NCI-H774 (cell line): ENCODE results near the gene COL12A1.
A peak's percentile ranks its signal among the peaks of the same experiment; 100 is the strongest.

Source experiments
- DNase-seq: peaks from one replicate; lab custom pipeline; 2025; lab: John Stamatoyannopoulos, UW

The COL12A1 gene

DNA sequence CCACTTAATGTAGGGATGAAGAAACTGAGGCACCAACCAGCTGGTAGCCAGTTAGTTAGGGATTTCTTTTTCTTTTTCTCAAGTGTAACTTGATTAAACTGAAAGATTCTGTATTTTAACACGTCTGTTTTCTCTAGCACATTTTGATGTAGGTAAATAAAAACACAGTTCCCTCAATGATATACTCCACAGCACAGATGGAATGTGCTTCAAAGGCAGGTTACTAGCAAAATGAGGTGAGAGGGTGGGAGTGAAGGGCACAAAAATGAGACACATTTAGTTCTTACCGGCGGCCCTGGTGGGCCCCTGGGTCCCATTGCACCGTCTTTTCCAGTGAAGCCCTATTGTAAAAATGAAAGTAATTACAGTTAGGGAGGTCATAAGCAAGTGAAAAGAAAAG lies 108.9 kb downstream of the COL12A1 start:
- no peak for DNase-seq

DNA sequence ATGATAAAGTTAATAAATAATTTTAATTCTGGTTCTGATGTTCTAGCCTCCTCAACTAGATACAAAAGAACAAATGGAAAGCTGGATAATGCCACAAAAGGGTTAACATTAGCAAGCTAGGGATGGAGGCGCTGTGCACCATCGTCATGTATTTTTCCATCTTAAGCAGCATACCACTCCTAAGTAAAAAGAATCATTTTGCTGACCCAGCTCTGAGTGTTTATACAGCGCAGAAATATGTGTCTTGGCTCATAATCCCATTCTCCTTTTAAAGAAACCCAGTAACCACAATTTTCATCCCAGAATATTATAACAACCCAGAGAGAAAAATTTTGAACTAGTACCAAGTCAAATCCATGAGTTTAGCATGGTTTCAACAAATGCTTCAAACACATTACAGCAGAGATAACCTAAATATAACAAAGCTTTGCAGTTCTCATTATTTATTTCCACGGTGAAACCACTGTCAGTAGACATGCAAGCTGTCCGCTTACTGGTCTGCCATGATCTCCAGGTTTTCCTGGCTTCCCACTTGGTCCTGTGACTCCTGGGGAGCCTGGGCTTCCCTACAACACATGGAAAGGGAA lies 111.1 kb downstream of the COL12A1 start:
- no peak for DNase-seq

DNA sequence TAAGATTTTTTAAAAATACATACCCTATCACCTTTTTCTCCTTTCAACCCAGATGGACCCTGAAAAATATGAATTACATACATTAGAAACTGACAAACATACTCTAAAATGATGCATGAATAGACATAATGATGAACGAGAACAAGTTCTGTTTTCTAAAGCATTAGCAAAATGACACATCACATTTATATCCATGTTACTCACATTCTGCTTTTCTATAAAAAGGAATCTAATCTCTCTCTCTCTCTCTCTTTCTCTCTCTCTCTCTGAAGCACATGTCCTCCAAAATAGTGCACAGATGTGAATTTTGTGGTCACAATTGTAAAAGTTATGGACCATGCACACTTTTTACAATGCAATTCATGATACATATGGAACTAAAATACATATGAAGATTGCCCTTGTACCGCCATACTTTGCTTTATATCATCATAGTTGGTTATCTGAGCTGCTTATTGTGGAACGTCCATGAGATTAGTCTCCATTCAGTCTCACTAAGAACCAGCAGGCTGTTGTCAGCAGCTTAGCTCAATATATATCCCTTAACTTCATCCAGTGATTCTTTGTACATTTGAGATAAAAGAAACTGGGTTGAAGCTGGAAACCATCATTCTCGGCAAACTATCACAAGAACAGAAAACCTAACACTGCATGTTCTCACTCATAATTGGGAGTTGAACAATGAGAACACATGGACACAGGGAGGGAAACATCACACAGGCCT lies 114.2 kb downstream of the COL12A1 start:
- DNase-seq = no peak

DNA sequence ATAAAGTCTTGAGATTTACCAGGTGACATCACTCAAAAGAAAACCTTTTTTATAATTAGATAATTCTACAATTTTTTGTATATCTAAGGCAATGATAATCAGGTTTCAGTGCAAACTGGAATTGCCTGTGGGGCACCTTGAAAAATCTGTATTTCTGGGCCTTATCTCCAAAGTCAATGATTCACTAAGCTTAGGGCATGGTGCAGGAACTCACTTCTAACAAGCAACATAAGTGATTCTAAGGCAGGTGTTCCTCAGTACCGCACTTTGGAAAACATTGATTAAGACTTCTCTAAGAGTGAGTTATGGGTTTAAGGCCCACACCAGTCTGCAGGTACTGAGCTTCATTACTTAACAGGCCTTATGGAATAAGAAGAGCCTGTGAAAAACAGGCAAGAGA lies 115.3 kb downstream of the COL12A1 start:
- no peak for DNase-seq

DNA sequence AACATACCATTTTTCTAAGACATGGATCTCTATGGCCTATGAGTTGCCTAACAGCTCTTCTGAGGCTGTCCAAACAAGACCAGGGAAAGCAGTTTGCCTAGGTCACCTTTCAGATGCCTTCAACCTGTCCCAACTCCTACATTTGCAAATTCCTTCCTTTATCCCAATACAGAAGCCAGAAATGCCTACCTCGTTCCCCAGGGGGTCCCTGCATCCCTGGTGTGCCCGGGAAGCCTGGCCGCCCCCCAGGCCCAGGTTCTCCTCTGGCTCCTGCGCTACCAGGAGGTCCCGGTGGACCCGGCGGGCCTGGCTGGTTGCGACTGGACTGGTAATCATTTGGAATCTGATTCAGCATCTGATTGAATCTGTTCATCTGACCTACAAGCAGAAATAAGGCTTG lies 115.9 kb downstream of the COL12A1 start:
- no peak for DNase-seq

DNA sequence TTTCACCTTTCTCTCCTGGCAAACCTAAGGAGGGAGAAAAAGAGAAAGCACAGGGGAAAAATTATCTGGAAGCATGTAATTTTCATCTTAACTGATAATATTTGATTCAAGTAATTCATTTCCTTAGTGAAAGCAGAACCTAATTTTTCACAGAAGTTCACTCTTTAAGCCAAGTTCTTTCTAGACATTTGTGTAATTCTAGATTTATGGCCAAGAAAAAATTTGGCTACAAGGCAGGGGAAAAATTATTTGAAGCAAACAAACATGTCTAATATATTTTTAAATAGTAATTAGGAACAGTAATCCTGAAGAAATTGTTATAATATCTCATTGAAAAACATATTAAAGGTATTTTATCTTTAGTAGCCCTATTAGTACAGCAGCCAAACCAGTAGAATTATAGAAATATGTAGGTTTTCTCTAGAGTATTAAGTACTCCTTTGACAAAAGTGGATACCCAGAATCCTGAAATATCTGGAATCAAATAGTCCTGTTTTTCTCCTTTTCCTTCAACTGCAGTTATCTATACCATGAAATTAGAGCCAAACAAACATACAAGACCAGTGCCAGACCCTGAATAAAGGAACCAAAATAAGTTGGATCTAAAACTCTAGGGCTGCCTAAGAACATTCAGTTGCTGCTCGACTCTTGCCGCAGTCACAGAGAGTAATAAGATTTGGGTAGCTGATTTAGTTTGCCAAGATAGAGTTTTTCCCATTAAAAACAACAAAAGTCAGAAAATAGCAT lies 116.5 kb downstream of the COL12A1 start:
- DNase-seq = no peak

DNA sequence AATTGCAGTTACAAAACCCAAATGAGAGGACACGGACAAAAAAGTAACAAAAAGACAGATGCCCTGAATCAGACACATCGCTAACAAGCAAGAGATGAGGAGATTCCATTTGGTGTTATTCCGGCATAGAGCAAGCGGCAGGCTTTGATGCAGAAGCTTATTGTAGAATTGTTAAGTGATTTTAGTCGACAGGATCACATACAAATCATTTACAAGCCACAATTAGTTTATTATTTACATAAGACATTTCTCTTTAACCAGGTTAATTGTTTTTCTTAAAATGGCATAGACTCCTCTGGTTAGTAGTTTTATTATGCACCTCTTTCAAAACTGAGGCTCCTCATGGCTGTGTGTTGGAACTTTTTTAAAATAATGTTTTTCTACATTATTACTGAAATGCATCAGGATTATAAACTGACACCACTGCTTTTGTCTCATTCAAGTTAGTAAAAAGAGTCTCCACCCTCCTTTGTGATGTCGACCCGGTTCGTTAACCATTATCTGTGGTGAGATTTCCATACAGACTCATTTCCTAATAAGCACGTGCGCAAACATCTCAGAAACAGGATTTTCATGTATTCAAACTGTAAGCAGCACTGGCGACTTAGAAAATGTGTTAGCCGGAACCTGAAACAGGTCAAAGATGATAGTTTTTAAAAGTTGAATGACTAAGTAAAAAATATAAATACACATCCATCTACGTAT lies 119.8 kb downstream of the COL12A1 start:
- DNase-seq = no peak

DNA sequence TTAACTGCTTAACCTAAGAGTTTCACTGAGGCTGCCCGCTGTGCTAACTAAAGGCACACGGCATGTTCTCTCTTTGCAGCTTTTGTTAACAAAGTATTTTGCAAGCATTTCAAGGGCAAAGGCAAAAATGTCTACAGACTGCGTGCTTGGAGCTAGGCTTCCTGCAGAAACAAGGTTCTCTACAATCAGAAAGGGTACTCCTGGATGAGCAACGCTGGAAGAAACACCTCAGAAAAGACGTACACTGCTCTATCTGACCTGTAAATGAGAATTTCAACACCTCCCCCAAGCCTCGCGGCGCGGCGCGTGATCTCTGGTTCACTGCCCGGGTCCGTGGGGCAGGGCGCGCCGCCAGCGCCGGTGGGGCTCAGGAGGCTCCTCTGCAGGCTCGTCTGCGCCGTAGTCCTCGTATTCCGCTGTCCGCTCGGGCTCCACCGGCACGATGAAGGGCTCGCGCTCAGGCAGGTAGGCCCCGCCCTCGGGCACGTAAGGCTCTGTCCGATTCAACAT lies 120.9 kb downstream of the COL12A1 start:
- peak; percentile 4 for DNase-seq

DNA sequence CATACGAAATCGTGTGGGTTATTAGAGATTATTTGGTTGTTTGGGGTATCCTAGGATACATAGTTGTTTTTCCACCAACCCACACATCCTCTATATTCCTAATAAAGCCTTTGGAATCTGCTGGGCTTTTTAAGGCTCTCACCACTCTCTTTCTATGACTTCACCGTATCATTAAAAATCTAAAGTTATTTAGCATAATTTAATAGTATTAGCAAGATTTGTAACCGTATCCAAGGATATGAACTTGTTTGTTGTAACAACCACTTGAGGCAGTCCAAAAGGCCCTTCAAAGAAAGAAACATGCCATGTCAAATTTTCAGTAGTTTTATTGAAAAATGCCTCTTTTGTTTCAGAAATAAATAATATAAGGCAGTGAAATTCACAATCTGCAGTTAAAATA lies 121.8 kb downstream of the COL12A1 start:
- no peak for DNase-seq

DNA sequence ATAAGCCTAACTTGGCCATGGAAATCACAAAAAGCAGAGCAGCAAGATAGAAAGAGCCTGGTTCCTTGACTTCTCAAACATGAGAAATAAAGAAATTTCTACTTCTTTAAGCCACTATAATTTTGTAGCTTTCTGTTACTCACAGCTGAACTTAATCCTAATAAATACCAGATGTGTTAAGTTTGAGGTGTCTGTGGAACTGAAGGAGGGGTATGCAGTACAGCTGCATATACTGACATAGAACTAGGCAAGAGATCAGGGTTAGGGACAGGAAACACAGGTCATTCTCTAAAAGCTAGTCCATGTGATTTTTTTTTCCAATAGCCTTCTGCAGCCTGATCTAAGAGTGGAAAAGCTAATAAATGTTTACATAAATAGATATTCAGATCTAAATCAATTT lies 123.9 kb downstream of the COL12A1 start:
- no peak for DNase-seq

DNA sequence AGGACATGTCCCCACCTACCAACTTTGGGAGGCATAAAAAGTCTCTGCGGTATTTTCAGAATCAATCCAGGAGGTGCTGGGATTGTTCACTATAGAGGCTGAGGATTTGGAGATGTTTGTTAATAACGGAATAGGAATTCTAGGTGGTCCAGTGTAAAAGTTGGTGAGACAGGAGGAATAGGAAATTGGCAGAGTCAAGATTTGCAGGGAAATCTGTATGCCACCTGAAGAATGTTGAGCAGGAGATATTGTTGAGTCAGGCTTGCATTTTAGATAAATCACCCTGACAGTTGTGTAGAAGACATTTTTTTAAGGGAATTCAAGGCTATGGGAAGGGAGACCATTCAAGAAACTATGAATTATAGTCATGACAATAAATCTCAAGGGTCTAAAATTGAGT lies 124.8 kb downstream of the COL12A1 start:
- DNase-seq = no peak

DNA sequence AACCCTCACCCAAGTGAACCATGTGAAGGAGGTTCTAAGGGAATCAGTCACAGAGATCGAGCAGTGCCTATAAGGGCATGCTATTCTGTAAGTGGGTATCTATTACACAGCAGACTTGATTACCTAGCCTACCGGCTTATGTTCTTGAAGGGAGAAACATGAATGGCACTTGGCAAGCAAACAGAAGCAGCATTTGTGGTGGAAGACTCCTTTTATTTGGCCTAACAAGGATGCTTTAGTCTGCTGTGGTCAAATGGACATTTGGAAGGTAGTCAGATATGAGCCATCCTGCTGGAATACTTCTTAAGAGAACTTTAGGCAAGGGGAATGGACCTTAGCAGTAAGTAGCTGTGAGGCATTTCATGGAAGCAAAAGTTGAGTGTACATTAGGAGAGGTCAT lies 126.3 kb downstream of the COL12A1 start:
- no peak for DNase-seq

DNA sequence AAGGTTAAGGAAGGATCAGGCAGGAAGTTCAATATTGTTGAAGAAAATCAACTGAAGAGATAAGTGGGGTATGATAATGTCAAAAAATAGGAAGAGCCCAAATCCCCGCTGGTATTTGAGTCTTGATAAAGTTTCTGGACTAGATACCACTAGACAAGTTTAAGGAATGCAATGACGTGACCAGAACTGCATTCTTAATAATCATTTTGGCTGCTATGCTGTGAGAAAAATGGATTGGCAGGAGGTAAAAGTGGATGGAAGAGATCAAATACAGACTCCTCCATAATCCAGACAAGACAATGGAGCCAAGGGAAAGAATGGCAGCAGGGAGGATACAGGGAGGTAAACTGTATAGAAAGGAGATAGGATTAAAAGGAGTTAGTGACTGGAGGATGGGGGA lies 128.2 kb downstream of the COL12A1 start:
- DNase-seq = no peak

DNA sequence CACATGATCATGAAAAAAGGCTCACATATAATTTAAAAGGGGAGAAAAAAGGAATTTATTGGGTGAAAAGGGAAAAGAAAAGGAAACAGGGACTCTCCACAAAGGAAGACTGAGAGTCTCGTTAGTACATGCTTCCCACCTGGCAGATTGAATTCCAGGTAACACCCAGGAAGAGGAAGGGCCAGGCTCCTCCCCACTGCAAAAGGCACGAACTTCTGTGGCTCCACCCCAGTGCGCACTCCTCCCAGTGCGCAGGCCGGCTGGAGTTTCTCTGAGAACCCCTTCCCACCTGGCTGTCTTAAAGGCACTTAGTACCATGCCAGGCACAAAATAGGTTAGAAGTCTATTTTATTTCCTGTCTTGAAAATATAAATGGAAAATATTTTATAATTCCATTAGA lies 129.8 kb downstream of the COL12A1 start:
- DNase-seq = no peak

DNA sequence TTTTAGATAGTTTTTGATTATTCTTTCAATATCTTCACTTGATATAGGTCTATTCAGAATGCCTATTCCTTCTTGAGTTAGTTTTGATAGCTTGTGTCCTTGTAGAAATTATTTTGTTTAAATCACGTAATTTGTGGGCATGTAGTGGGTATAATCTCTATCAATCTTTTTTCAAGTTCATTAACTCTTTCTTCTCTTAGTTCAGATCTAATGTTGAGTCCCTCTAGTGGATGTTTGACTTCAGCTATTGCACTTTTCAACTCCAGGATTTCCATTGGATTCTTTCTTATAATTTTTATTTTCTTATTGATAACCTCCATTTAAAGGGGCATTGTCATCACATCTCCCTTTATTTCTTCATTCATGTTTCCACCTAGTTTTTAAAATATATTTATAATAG lies 135.6 kb downstream of the COL12A1 start:
- no peak for DNase-seq

DNA sequence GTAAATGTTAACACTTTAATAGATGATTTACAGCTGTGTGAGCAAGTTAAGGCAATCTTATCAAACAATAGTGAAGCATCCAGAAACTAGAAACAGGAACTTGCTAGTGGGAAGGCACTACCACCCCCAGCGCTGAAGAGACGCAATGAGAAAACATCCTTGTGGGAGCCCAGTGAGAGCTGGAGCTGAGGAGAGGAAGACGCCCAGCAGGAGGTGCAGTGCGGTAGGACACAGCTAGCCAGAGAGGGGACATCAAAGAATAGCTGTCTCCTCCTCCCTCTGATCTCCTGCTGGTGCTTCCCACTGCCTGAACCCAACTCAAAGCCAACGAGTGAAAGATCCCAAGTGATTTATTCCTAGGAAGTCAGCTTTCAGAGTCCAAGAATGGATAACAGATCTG lies 140.3 kb downstream of the COL12A1 start:
- no peak for DNase-seq

DNA sequence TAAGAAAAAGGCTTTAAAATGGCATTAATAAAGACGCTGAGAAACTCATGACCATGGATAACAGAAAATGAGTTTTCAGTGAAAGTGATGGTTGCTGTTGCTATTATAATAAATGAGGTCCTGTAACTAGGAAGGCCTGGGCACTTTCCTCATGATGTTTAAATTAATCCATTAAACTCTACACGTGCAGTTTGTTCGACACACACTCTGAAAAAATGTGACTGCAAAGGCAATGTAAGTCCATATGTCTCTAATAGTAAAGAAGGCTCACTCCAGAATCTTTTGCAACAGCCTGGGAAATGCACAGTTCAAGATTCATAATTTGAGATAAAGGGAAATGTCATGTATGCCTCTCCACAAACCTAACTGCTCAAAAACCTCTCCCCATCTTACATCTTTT lies 153.4 kb downstream of the COL12A1 start:
- no peak for DNase-seq

DNA sequence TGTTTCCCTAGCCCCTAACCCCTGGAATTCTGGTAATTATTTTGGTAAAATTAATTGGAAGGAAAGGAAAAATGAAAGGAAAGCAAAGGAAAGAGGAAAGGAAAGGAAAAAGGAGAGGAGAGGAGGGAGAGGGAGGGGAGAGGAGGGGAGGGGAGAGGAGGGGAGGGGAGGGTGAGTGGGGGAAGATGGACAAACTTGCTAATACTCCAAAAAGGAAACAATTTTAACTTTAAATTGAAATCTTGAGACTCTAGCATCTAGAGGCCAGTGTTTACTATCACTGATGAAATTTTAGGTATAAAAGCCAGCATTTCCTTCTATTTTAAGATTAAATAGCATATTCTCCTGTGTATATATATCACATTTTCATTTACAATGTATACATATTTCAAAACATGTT lies 156.5 kb downstream of the COL12A1 start:
- DNase-seq = no peak

DNA sequence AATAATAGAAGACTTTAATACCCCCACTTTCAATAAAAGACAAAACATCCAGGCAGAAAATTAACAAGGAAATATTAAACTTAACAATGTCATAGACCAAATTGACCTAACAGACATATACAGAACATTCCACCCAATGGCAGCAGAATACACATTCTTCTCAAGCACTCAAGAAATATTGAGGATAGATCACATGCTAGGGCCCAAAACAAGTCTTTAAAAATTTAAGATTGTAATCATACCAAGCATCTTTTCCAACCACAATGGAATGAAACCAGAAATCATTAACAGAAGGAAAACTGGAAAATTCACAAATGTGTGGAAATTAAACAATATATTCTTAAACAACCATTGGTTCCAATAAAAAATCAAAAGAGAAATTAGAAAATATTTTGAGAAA lies 161.0 kb downstream of the COL12A1 start:
- no peak for DNase-seq

DNA sequence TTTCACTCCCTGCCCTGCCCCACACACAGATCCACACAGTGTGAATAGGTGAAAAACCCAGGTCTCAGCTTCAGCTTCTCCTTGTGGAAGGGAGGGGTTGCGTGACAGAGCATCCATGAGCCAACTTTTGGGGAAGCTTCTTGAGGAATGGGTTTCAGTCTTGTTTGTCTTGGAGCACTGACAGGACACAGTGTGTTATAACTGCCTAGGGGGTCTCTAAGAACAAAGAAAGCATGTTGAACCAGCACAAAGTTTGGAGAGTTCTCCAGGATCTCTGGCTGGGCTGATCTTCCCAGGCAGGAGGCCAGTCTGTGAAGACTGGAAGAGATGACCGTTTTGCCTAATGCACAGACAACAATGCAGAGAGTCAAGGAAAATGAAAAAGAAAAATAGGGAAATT lies 164.5 kb downstream of the COL12A1 start:
- DNase-seq = no peak
